Measurements from ENCODE around the gene PTH2.
"Not testable (repeated sequence)": the region's sequence is repeated elsewhere in the genome, so short reads cannot be mapped to it uniquely, and the experiment has no call there.

Gene PTH2

GRCh38 chr19:49468199-49468598 is 45.0 kb upstream of the PTH2 start:
- no peak for DNase-seq (ENCODE audit: extremely low read depth, insufficient read length)
- Histone ChIP-seq H3K36me3 (ENCODE audit: control insufficient read depth, insufficient read depth, low read length) (peaks cover 10% of the 10 kb centered on the region), H3K4me3 (replicated peaks; ENCODE audit: low read depth, low read length) (no peak overlapping the region), H3K27me3 (replicated peaks; ENCODE audit: control insufficient read depth, insufficient read depth, low read length) (no peaks in the 10 kb centered on the region)
- TF ChIP-seq, protein P1, sequence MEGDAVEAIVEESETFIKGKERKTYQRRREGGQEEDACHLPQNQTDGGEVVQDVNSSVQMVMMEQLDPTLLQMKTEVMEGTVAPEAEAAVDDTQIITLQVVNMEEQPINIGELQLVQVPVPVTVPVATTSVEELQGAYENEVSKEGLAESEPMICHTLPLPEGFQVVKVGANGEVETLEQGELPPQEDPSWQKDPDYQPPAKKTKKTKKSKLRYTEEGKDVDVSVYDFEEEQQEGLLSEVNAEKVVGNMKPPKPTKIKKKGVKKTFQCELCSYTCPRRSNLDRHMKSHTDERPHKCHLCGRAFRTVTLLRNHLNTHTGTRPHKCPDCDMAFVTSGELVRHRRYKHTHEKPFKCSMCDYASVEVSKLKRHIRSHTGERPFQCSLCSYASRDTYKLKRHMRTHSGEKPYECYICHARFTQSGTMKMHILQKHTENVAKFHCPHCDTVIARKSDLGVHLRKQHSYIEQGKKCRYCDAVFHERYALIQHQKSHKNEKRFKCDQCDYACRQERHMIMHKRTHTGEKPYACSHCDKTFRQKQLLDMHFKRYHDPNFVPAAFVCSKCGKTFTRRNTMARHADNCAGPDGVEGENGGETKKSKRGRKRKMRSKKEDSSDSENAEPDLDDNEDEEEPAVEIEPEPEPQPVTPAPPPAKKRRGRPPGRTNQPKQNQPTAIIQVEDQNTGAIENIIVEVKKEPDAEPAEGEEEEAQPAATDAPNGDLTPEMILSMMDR (IDR thresholded peaks at IDR 0.05; ENCODE audit: insufficient read depth, low read length, poor library complexity, severe bottlenecking): no peak

GRCh38 chr19:49465371-49465770 is 42.1 kb upstream of the PTH2 start:
- Histone ChIP-seq H3K4me3 (replicated peaks; ENCODE audit: low read depth, low read length) (no peak overlapping the region), H3K27me3 (replicated peaks; ENCODE audit: control insufficient read depth, insufficient read depth, low read length) (no peaks in the 10 kb centered on the region), H3K36me3 (ENCODE audit: control insufficient read depth, insufficient read depth, low read length) (peaks cover 12% of the 10 kb centered on the region)
- TF ChIP-seq, protein P1 (IDR thresholded peaks at IDR 0.05; ENCODE audit: insufficient read depth, low read length, poor library complexity, severe bottlenecking): no peak
- DNase-seq (ENCODE audit: extremely low read depth, insufficient read length): no peak

- peaks cover 16% of the 10 kb centered on the region for H3K36me3 ChIP-seq (ENCODE audit: control insufficient read depth, insufficient read depth, low read length)
Measured at GRCh38 chr19:49463960-49464740, 40.9 kb upstream of the PTH2 start.

GRCh38 chr19:49462492-49462891 is 39.3 kb upstream of the PTH2 start:
- no peak overlapping the region for H3K4me3 ChIP-seq (replicated peaks; ENCODE audit: low read depth, low read length)
- no peaks in the 10 kb centered on the region for H3K27me3 ChIP-seq (replicated peaks; ENCODE audit: control insufficient read depth, insufficient read depth, low read length)
- DNase-seq (ENCODE audit: extremely low read depth, insufficient read length): no peak
- H3K36me3 ChIP-seq (ENCODE audit: control insufficient read depth, insufficient read depth, low read length): peaks cover 13% of the 10 kb centered on the region
- TF ChIP-seq, protein P1 (IDR thresholded peaks at IDR 0.05; ENCODE audit: insufficient read depth, low read length, poor library complexity, severe bottlenecking): no peak

More at GRCh38 chr19:49463960-49464740, 40.9 kb upstream of the PTH2 start:
- no peak for DNase-seq (ENCODE audit: extremely low read depth, insufficient read length)
- Histone ChIP-seq H3K4me3 (replicated peaks; ENCODE audit: low read depth, low read length) (no peak overlapping the region), H3K27me3 (replicated peaks; ENCODE audit: control insufficient read depth, insufficient read depth, low read length) (no peaks in the 10 kb centered on the region)
- TF ChIP-seq, protein P1 (IDR thresholded peaks at IDR 0.05; ENCODE audit: insufficient read depth, low read length, poor library complexity, severe bottlenecking): no peak

DNA sequence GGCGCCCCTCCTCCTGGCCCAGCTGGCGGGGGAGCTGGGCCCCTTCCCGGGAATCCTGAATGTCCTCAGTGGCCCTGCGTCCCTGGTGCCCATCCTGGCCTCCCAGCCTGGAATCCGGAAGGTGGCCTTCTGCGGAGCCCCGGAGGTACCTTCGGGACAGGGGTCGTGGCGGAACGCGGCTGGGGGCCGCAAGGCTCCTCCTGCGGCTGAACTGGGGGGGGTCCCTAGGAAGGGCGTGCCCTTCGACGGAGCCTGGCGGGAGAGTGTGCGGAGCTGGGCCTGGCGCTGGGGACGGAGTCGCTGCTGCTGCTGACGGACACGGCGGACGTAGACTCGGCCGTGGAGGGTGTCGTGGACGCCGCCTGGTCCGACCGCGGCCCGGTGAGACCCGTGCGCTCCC is 38.4 kb upstream of the PTH2 start:
- no peak for DNase-seq (ENCODE audit: extremely low read depth, insufficient read length)

GRCh38 chr19:49461130-49461529 is 37.9 kb upstream of the PTH2 start:
- not testable (repeated sequence) for DNase-seq (ENCODE audit: extremely low read depth, insufficient read length); H3K4me3 ChIP-seq (replicated peaks; ENCODE audit: low read depth, low read length); H3K27me3 ChIP-seq (replicated peaks; ENCODE audit: control insufficient read depth, insufficient read depth, low read length)
- peaks cover 13% of the 10 kb centered on the region for H3K36me3 ChIP-seq (ENCODE audit: control insufficient read depth, insufficient read depth, low read length)

More for the DNA sequence above, 38.4 kb upstream of the PTH2 start:
- H3K36me3 ChIP-seq (ENCODE audit: control insufficient read depth, insufficient read depth, low read length): peaks cover 13% of the 10 kb centered on the region
- no peak overlapping the region for H3K4me3 ChIP-seq (replicated peaks; ENCODE audit: low read depth, low read length)
- H3K27me3 ChIP-seq (replicated peaks; ENCODE audit: control insufficient read depth, insufficient read depth, low read length): no peaks in the 10 kb centered on the region
- TF ChIP-seq, protein P1 (IDR thresholded peaks at IDR 0.05; ENCODE audit: insufficient read depth, low read length, poor library complexity, severe bottlenecking): no peak

Data from GM06990 (cell line).